KMS-11 (cell line): Measurements from ENCODE around the gene FIZ1.

Source experiments
- H2AFZ ChIP-seq: fragments of 200-600 bp; sonication (generic); 2 replicates; pipeline ENCODE4 v1.6.1; 2016; ENCODE audit warnings: antibody characterized with exemption, mixed run types, low read depth
- H3K27ac ChIP-seq: fragments of 200-600 bp; sonication (generic); 2 replicates; pipeline ENCODE4 v1.6.1; 2016; ENCODE audit warnings: mild to moderate bottlenecking, mixed run types
- H3K27me3 ChIP-seq: fragments of 200-600 bp; sonication (generic); 2 replicates; pipeline ENCODE4 v1.6.1; 2017; ENCODE audit warnings: mild to moderate bottlenecking, low read depth, mixed run types, moderate library complexity; ENCODE audit not compliant: insufficient read depth
- H3K36me3 ChIP-seq: fragments of 200-600 bp; sonication (generic); 2 replicates; pipeline ENCODE4 v1.6.1; 2017; ENCODE audit warnings: mild to moderate bottlenecking, mixed run types; ENCODE audit not compliant: insufficient read depth
- H3K4me1 ChIP-seq: fragments of 200-600 bp; sonication (generic); 2 replicates; pipeline ENCODE4 v1.6.1; 2016; ENCODE audit warnings: mild to moderate bottlenecking, low read depth, mixed run types; ENCODE audit not compliant: poor library complexity, severe bottlenecking
- H3K4me2 ChIP-seq: fragments of 200-600 bp; sonication (generic); 2 replicates; pipeline ENCODE4 v1.7.0; 2016; ENCODE audit warnings: mild to moderate bottlenecking, mixed run types
- H3K4me3 ChIP-seq: fragments of 200-600 bp; sonication (generic); IDR thresholded peaks from 2 replicates; pipeline ENCODE4 v1.6.1; 2017; ENCODE audit warnings: low read depth, low read length, mixed read lengths; ENCODE audit not compliant: insufficient read depth
- H3K79me2 ChIP-seq: fragments of 200-600 bp; sonication (generic); 2 replicates; pipeline ENCODE4 v1.6.1; 2016; ENCODE audit warnings: low read depth, mixed run types; ENCODE audit not compliant: insufficient read depth
- H3K9ac ChIP-seq: fragments of 200-600 bp; sonication (generic); 2 replicates; pipeline ENCODE4 v1.6.1; 2016; ENCODE audit warnings: mild to moderate bottlenecking, mixed run types
- H4K20me1 ChIP-seq: fragments of 200-600 bp; sonication (generic); 2 replicates; pipeline ENCODE4 v1.6.1; 2016; ENCODE audit warnings: mild to moderate bottlenecking, mixed run types; ENCODE audit not compliant: insufficient read depth
- TF ChIP-seq, protein P1 (sequence below): fragments of 200-600 bp; sonication (generic); conservative IDR thresholded peaks from 2 replicates; pipeline ENCODE4 v1.6.1; 2017; ENCODE audit warnings: low read depth, mild to moderate bottlenecking, antibody characterized with exemption, low read length, moderate library complexity, mixed read lengths

The FIZ1 gene

DNA sequence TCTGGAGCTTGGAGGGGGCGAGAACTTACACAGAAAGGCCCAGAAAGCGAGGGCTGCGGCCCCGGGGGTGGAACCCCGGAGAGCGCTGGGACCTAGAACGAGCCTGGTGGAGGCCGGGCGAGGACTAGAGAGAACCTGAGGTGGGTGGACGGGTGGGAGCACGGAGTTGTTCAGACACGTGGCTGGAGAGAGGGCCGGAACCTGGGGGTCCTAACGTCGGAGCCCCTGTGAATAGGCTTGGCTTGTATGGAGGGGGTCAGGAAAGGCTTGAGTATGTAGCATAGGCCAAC lies 44.5 kb upstream of the FIZ1 start:
- Histone ChIP-seq H3K27me3 (no peaks in the 10 kb centered on the region), H3K79me2 (peaks cover 36% of the 10 kb centered on the region), H3K36me3 (no peaks in the 10 kb centered on the region), H3K9ac (peak overlapping the region; percentile 87), H3K4me2 (peak overlapping the region; percentile 76; the same call in 1 of the 2 replicates), H2AFZ (no peak overlapping the region), H3K4me3 (no peak overlapping the region), H3K4me1 (peaks cover 17% of the 10 kb centered on the region), H4K20me1 (no peaks in the 10 kb centered on the region), H3K27ac (peak overlapping the region; percentile 81)
- TF ChIP-seq, protein P1, sequence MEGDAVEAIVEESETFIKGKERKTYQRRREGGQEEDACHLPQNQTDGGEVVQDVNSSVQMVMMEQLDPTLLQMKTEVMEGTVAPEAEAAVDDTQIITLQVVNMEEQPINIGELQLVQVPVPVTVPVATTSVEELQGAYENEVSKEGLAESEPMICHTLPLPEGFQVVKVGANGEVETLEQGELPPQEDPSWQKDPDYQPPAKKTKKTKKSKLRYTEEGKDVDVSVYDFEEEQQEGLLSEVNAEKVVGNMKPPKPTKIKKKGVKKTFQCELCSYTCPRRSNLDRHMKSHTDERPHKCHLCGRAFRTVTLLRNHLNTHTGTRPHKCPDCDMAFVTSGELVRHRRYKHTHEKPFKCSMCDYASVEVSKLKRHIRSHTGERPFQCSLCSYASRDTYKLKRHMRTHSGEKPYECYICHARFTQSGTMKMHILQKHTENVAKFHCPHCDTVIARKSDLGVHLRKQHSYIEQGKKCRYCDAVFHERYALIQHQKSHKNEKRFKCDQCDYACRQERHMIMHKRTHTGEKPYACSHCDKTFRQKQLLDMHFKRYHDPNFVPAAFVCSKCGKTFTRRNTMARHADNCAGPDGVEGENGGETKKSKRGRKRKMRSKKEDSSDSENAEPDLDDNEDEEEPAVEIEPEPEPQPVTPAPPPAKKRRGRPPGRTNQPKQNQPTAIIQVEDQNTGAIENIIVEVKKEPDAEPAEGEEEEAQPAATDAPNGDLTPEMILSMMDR, result no peak

DNA sequence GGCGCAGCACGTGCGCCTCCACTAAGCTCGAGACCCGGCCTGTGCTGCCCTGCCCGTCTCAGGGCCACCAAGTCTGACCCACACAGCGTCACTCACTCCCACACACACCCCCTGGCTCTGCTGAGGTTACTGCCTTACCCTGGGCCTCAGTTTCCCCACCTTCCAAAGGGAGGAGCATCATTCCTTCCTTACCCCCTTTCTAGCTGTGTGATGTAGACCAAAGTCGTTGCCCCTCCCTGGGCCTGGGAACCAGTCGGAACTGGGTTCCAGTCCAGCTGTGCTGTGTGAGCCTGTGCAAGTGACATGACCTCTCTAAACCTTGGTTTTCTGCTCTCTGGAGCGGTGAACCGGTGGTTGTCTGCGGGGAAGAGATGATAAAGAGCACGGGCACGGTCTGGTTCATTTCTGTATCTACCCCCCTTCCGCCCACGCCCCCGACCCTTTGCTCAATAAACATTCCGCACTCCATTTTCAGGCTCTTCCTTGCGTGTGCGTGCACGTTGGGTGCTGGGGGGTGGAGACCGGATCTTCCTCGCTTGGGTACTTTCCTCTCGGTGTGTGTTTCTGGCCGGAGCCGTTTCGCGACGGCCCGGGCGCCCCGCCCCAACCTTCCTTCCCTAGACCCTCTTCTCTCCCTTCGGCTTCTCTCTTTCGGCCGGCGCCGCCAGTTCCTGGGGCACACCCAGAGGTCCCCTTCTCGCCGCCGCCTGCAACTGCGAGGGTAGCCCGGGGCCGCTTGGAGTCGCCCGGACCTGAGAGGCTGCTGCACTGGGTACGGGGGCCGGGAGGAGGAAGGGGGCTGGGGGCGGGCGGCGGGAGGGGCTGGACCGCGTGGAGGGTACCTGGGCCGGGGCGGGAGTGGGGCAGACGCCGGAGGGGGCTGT lies 43.9 kb upstream of the FIZ1 start, which contains the start of gene ZNF581:
Gene ZNF581 (plus strand): TSS at position 647 of the 884 bp plus-strand sequence. CDS start 923 bp downstream, outside the sequence.
- Histone ChIP-seq H3K79me2 (peaks cover 36% of the 10 kb centered on the region), H3K36me3 (no peaks in the 10 kb centered on the region), H3K9ac (peak within 1 kb of the TSS; percentile 87), H3K27ac (peak within 1 kb of the TSS; percentile 81), H3K4me2 (peak within 1 kb of the TSS; percentile 99), H3K27me3 (no peaks in the 10 kb centered on the region), H3K4me1 (peaks cover 22% of the 10 kb centered on the region), H4K20me1 (no peaks in the 10 kb centered on the region), H3K4me3 (no peak within 1 kb of the TSS), H2AFZ (no peak within 1 kb of the TSS)
- TF ChIP-seq, protein P1, result no peak

DNA sequence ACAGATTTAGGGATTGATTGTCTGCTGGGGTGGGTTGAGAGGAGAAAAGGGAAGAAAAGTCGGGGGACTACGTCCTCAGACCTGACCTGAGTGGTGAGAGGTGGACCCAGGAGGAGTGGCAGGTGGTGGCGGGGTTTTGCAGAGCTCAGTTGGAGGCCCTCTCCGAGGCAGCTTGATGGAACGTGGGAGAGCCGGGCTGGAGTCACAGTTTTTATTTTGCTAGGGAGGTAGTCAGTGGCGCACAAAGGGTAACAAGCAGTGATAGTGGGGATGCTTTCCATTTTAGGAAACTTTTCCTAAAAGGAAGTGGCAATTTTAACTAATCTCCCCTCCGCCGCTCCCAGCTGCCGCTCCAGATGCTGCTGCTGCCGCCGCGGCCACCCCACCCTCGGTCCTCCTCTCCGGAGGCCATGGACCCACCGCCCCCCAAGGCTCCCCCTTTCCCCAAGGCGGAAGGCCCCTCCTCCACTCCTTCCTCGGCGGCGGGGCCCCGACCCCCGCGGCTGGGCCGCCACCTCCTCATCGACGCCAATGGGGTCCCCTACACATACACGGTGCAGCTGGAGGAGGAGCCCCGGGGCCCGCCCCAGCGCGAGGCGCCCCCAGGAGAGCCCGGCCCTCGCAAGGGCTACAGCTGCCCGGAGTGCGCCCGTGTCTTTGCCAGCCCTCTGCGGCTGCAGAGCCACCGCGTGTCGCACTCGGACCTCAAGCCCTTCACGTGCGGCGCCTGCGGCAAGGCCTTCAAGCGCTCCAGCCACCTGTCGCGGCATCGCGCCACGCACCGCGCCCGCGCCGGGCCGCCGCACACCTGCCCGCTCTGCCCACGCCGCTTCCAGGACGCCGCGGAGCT lies 43.1 kb upstream of the FIZ1 start:
- Histone ChIP-seq H3K27me3 (no peaks in the 10 kb centered on the region), H3K4me3 (no peak overlapping the region), H3K4me2 (peak overlapping the region; percentile 99), H3K79me2 (peaks cover 40% of the 10 kb centered on the region), H2AFZ (no peak overlapping the region; the same call in 1 of the 2 replicates), H4K20me1 (no peaks in the 10 kb centered on the region), H3K36me3 (no peaks in the 10 kb centered on the region), H3K27ac (peak overlapping the region; percentile 81), H3K9ac (peak overlapping the region; percentile 87), H3K4me1 (peaks cover 22% of the 10 kb centered on the region)
- TF ChIP-seq, protein P1, result no peak

DNA sequence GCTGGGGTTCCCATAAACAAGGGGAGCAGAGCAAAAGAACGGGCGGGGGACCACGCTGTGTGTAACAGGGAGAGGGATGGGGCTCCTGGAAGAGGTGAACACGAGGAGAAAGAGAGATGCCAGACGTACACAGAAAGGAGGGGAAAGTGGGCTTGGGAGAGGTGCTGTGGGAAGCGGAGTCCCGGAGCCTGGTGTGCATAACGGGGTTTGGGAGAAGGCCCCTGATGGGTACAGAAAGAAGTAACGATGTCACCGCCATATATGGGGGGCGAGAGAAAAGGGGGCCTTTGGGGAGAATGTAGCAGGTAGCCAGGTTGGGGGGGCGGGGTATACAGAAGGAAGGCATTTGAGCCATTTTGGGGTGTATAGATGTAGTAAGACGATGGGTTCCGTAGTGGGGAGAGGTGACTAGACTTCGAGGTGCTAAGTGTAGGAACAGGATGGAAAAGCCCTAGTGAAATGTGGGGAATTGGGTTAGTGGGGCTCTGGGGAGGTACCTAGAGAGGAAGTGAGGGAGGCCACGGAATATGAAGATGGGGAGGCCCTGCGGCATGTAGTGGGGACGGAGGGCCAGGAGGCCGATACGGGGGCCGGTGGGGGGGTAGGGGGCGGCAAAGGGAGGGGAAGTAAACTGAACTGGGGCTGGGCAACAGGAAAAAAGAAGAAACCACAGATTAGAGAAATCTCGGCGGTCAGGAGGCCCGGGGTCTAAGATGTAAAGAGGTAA lies 42.3 kb upstream of the FIZ1 start:
- Histone ChIP-seq H3K36me3 (no peaks in the 10 kb centered on the region), H3K27me3 (no peaks in the 10 kb centered on the region), H2AFZ (peak overlapping the region; percentile 34), H3K79me2 (peaks cover 43% of the 10 kb centered on the region), H3K4me1 (peaks cover 22% of the 10 kb centered on the region), H3K4me2 (peak overlapping the region; percentile 99), H3K9ac (peak overlapping the region; percentile 87), H4K20me1 (no peaks in the 10 kb centered on the region), H3K27ac (peak overlapping the region; percentile 81), H3K4me3 (no peak overlapping the region)
- TF ChIP-seq, protein P1, result no peak
